NB4 (cell line): ENCODE results near the gene SLBP.

Experiments used
- CTCF ChIP-seq: IDR thresholded peaks from one replicate; pipeline ENCODE4 v1.5.1; 2012; ENCODE audit warnings: low read depth, low read length
- POLR2A ChIP-seq: IDR thresholded peaks from 2 replicates; pipeline ENCODE4 v1.6.1; 2011; ENCODE audit warnings: mild to moderate bottlenecking; ENCODE audit not compliant: insufficient read length; ENCODE audit errors: extremely low read depth

GRCh38 chr4:1731180-1731579 lies 19.1 kb upstream of the SLBP start:
- TF ChIP-seq CTCF (no peak), POLR2A (no peak)
